Smooth muscle cell (in vitro differentiated cells): Measurements from ENCODE around the gene NBPF12. TPM values are rescaled to one million over a fixed set of nuclear protein-coding genes. Genes with fewer than 3 reads are reported as not detected.
"Not testable (repeated sequence)": the region's sequence is repeated elsewhere in the genome, so short reads cannot be mapped to it uniquely, and the experiment has no call there.

Experiments
- DNase-seq: peaks from one replicate; lab custom pipeline; 2025; ENCODE audit not compliant: unreplicated experiment; lab: John Stamatoyannopoulos, UW
- H2AFZ ChIP-seq: fragments of 200-600 bp; sonication (generic); 2 replicates; pipeline ENCODE4 v1.6.0; 2016; ENCODE audit warnings: antibody characterized with exemption, low read depth, mild to moderate bottlenecking
- H3F3A ChIP-seq: fragments of 200-600 bp; sonication (generic); 2 replicates; pipeline ENCODE4 v1.6.0; 2017; ENCODE audit warnings: antibody characterized with exemption, low read depth
- H3K27ac ChIP-seq: fragments of 200-600 bp; sonication (generic); 2 replicates; pipeline ENCODE4 v1.5.1; 2016; ENCODE audit warnings: low read depth, mild to moderate bottlenecking
- H3K27me3 ChIP-seq: fragments of 200-600 bp; sonication (generic); 2 replicates; pipeline ENCODE4 v1.6.1; 2016; ENCODE audit warnings: low read depth, mild to moderate bottlenecking
- H3K36me3 ChIP-seq: fragments of 200-600 bp; sonication (generic); 2 replicates; pipeline ENCODE4 v1.5.1; 2016; ENCODE audit warnings: low read depth
- H3K4me1 ChIP-seq: fragments of 200-600 bp; sonication (generic); 2 replicates; pipeline ENCODE4 v1.5.1; 2016; ENCODE audit warnings: low read depth
- H3K4me2 ChIP-seq: fragments of 200-600 bp; sonication (generic); 2 replicates; pipeline ENCODE4 v1.6.0; 2016; ENCODE audit warnings: mild to moderate bottlenecking
- H3K4me3 ChIP-seq: fragments of 200-600 bp; sonication (generic); 2 replicates; pipeline ENCODE4 v1.5.1; 2016; ENCODE audit warnings: mild to moderate bottlenecking
- H3K79me2 ChIP-seq: fragments of 200-600 bp; sonication (generic); 2 replicates; pipeline ENCODE4 v1.6.0; 2016; ENCODE audit warnings: low read depth, mild to moderate bottlenecking
- H3K9ac ChIP-seq: fragments of 200-600 bp; sonication (generic); 2 replicates; pipeline ENCODE4 v1.6.0; 2016; ENCODE audit warnings: low read depth
- H3K9me3 ChIP-seq: fragments of 200-600 bp; sonication (generic); replicated peaks from 2 replicates; pipeline ENCODE4 v1.5.1; 2016; ENCODE audit warnings: low read depth
- H4K20me1 ChIP-seq: fragments of 200-600 bp; sonication (generic); 2 replicates; pipeline ENCODE4 v1.6.0; 2016; ENCODE audit warnings: low read depth
- WGBS: methylation state at CpG from one replicate; pipeline ENCODE4 v1.1.7; 2016; ENCODE audit warnings: low lambda C conversion rate; 5-methylcytosine and 5-hydroxymethylcytosine counted together
- polyA plus RNA-seq: library from polyadenylated mRNA; unstranded; fragments of >200 nt; fragmentation: Nextera tagmentation; extraction: Ambion mirVana; gene quantifications from 2 replicates; pipeline ENCODE4 v1.2.1, GENCODE V29; 2016
- total RNA-seq: library from RNA; depleted of rRNA; stranded (reverse); fragments of >200 nt; gene quantifications from 2 replicates; pipeline ENCODE4 v1.2.3, GENCODE V29; 2014

NBPF12 gene
- total RNA-seq: 5.4 and 8.8 TPM in 2 replicates
- polyA plus RNA-seq: 2.8 and 3.7 TPM in 2 replicates

DNA sequence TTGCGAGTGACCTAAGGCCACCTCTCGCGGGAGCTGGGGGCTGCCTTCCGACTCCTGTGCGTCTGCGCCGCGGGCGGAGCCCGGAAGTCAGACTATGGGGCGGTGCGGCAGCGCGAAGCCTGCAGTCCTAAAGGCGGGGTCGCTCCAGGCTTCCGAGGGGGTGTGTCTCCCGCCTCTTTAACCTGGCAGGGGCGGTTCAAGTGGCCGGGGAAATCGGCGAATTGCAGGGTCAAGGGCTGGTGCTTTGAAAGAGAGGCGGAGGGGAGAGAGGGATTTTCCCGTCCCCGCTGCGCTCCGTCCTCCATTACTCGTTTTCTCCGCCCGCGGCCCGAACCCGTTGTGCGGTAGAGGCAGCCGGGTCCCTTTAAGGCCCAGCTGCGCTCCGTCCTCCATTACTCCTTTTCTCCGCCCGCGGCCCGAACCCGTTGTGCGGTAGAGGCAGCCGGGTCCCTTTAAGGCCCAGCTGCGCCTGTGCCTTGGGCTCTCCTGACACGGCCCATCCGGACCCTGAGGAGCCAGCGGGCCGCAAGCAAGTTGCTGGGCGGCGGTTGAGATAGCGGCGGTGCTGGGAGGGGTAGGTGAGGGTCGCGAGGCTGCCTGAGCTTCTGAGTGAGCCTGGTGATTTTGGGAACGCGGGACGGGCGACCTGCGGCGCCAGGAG lies at the start of gene NBPF12:
Gene NBPF12 (plus strand): TSS at position 83 of the 661 bp plus-strand sequence. CDS start 21,820 bp downstream, outside the sequence.
- H3K27me3 ChIP-seq, H3F3A ChIP-seq, H3K4me1 ChIP-seq, H3K9me3 ChIP-seq, H4K20me1 ChIP-seq, H3K36me3 ChIP-seq: not testable (repeated sequence)
- peaks cover 12% of the 10 kb centered on the region for H3K79me2 ChIP-seq
- peak; percentile 30 for DNase-seq
- H3K4me2 ChIP-seq: peak within 1 kb of the TSS; percentile 95
- under 1% methylated on average over 55 of the region's 61 CpGs for WGBS
- H2AFZ ChIP-seq: peak within 1 kb of the TSS; percentile 83
- peak within 1 kb of the TSS; percentile 65 for H3K27ac ChIP-seq
- H3K4me3 ChIP-seq: peak within 1 kb of the TSS; percentile 75
- peak within 1 kb of the TSS; percentile 79 for H3K9ac ChIP-seq

GRCh38 chr1:146891355-146891754 lies 46.8 kb upstream of the NBPF12 start:
- H3K27ac ChIP-seq, H4K20me1 ChIP-seq, H2AFZ ChIP-seq, H3K9ac ChIP-seq, H3K79me2 ChIP-seq, H3K4me3 ChIP-seq, H3K4me1 ChIP-seq, H3K36me3 ChIP-seq, H3K9me3 ChIP-seq, DNase-seq, H3F3A ChIP-seq, H3K4me2 ChIP-seq, H3K27me3 ChIP-seq: not testable (repeated sequence)
- 77% methylated on average over 3 of the region's 4 CpGs for WGBS

DNA sequence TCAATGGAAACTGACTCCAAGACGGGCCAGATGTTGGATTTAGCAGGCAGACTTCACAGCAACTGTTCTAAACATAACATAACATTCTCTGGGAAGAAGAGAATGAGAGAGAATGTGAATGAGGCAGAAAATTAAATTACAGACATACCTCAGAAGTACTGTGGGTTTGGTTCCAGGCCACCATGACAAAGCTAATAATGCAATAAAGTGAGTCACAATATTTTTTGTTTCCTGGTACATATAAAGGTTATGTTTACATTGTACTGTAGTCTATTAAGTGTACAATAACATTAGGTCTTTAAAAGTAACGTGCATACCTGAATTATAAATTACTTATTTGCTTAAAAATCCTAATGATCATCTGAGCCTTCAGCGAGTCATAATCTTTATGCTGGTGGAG lies 45.8 kb upstream of the NBPF12 start:
- H3K4me3 ChIP-seq, H3K27ac ChIP-seq, H3K9me3 ChIP-seq, H3K4me2 ChIP-seq, H3K9ac ChIP-seq, H3K4me1 ChIP-seq, H4K20me1 ChIP-seq, H2AFZ ChIP-seq, H3K36me3 ChIP-seq, DNase-seq, H3K27me3 ChIP-seq, H3F3A ChIP-seq, H3K79me2 ChIP-seq: not testable (repeated sequence)
- WGBS: 83% methylated on average over 2 of the region's 3 CpGs

- not testable (repeated sequence) for H4K20me1 ChIP-seq, H3K27me3 ChIP-seq, DNase-seq, H3K79me2 ChIP-seq, H2AFZ ChIP-seq, H3K4me1 ChIP-seq, H3K36me3 ChIP-seq, H3K27ac ChIP-seq, H3K9me3 ChIP-seq, H3K4me2 ChIP-seq, H3K4me3 ChIP-seq, H3K9ac ChIP-seq, H3F3A ChIP-seq
- 10% methylated on average over 7 of the region's 8 CpGs for WGBS
Measured at GRCh38 chr1:146907565-146908261, 30.4 kb upstream of the NBPF12 start.

DNA sequence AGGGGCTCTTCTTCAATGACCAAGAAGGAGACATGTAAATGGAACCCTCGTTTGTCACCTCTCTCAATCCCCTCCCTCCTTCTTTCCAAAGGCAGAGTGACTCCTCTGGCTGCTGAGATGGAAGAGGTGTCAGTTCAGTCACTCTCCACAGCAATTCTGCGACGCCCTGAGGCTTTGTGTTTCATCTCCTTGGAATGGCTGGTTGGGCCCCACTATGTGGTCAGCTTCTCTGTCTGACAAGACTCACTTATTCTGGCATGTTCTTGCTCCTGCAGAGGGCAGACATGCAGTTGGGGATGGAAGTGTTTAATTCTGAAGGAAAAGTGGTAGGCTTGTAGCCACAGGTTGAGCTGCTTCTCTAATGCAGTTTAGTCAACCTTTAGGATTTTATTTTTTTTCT lies 25.1 kb upstream of the NBPF12 start:
- not testable (repeated sequence) for H3F3A ChIP-seq, H2AFZ ChIP-seq, H3K9me3 ChIP-seq, H3K4me2 ChIP-seq, H3K27me3 ChIP-seq, H3K79me2 ChIP-seq, H4K20me1 ChIP-seq, H3K9ac ChIP-seq, H3K4me1 ChIP-seq, H3K27ac ChIP-seq, DNase-seq, H3K36me3 ChIP-seq, H3K4me3 ChIP-seq
- 34% methylated on average over 3 of the region's 3 CpGs for WGBS

- not testable (repeated sequence) for H3K27ac ChIP-seq, H3K79me2 ChIP-seq, H3K27me3 ChIP-seq, H4K20me1 ChIP-seq, H3K36me3 ChIP-seq, H3K9ac ChIP-seq, H3K4me1 ChIP-seq, H3K4me2 ChIP-seq, H3K9me3 ChIP-seq, H2AFZ ChIP-seq, H3F3A ChIP-seq, DNase-seq, H3K4me3 ChIP-seq
Measured at GRCh38 chr1:146920811-146921210, 17.3 kb upstream of the NBPF12 start.

DNA sequence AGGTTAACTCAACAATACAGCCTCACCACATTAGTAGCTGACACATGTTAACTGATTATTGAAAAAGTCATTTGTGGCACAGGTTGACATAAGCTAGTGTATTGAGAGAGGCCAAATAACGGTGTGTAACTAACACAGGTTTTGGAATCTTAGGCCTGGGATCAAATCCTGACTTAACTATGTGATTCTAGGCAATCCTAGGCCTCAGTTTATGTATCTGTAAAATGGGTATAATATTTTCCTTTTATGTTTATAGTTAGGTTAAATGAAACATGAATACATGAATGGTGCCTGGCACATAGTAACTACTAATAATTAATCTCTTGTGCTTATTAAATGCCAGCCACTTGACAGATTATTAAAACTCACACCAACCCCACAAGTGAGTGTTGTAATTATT lies 15.5 kb upstream of the NBPF12 start:
- H3K9ac ChIP-seq, H3K4me2 ChIP-seq, H4K20me1 ChIP-seq, H3K4me1 ChIP-seq, H3K9me3 ChIP-seq, H3K36me3 ChIP-seq, H3K79me2 ChIP-seq, H3F3A ChIP-seq, H3K4me3 ChIP-seq, H3K27me3 ChIP-seq, H3K27ac ChIP-seq, H2AFZ ChIP-seq, DNase-seq: not testable (repeated sequence)
- WGBS: 72% methylated on average over 1 of the region's 1 CpG

DNA sequence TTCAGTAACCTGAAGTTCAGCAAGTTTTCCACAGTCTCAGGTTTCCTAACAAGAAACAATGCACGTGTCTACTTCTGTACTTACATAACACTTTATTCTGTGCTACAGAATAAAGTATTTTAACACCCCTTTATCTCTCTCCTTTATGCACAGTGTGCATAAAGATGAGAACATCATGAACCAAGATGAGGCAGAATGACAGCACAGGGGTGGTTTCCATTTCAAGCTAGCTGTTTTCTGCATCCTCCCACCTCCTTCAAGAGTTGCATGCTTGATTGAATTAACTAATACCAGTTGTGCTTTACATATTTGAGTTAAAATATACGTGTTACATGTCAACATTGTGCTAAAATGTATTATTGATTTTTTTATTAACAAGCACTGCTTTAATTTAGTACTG lies 14.0 kb upstream of the NBPF12 start:
- H3K36me3 ChIP-seq, H3K4me1 ChIP-seq, H3K27me3 ChIP-seq, H3K9ac ChIP-seq, H3K79me2 ChIP-seq, H3K4me3 ChIP-seq, H3K9me3 ChIP-seq, DNase-seq, H3F3A ChIP-seq, H4K20me1 ChIP-seq, H3K27ac ChIP-seq, H3K4me2 ChIP-seq, H2AFZ ChIP-seq: not testable (repeated sequence)
- WGBS: 53% methylated on average over 2 of the region's 2 CpGs
